ENCODE results near the gene NME1.
A peak's percentile ranks its signal among the peaks of the same experiment; 100 is the strongest.
"Not testable (repeated sequence)": the region's sequence is repeated elsewhere in the genome, so short reads cannot be mapped to it uniquely, and the experiment has no call there.

NME1 gene

DNA sequence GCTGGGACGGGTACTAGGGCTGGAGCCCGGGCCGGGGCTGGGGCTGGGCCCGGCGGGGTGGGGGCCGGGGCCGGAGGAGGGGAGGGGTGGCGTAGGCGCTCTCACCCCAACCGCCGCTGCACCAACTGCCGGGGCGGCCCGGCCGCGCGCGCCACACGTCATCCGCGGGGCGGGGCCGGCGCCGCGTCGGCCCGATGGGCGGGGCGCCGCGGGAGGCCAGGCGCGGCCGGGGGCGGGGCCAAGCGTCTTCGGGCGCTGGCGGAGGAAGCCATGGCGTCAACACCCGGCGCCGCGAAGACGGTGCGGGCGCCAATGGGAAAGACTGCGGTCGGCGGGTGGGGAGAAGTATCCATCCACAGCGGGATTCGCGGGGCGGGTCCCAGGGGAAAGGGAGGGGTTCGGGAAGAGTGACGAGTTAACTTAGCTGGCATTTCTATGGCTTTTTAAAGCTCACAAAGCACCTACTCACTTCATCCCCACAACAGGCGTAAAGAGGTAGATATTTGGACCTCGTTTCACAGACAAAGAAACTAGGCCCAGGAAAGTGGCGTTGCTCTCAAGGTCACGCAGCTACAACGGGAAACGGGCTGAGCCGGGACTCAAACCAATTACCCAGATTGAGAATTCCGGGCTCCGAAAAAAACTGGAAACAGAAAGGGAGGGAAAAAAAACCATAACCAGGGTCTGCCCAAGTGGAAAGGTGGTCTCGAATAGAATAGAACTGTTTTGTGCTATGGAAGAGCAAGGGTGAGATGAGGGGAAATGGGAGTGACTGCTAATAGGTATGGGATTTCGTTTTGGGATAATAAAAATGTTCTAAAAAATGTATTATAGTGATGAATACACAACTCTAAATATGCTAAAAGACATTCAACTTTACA, 32.4 kb upstream of the NME1 start, which contains the start of gene SPAG9:
Gene SPAG9 (minus strand): TSS at position 130 of the 881 bp plus-strand sequence. CDS start 212 bp downstream, outside the sequence.
- Histone ChIP-seq H3K36me3 (ENCODE audit: insufficient read depth, low read length) (no peaks in the 10 kb centered on the region), H3K9ac (ENCODE audit: insufficient read length) (peak within 1 kb of the TSS; percentile 89)
- peak; percentile 87 for TF ChIP-seq POLR2AphosphoS5 (IDR thresholded peaks at IDR 0.05; ENCODE audit: borderline replicate concordance, low read depth, low read length)
- no peak for TF ChIP-seq EZH2 (IDR thresholded peaks at IDR 0.05)

DNA sequence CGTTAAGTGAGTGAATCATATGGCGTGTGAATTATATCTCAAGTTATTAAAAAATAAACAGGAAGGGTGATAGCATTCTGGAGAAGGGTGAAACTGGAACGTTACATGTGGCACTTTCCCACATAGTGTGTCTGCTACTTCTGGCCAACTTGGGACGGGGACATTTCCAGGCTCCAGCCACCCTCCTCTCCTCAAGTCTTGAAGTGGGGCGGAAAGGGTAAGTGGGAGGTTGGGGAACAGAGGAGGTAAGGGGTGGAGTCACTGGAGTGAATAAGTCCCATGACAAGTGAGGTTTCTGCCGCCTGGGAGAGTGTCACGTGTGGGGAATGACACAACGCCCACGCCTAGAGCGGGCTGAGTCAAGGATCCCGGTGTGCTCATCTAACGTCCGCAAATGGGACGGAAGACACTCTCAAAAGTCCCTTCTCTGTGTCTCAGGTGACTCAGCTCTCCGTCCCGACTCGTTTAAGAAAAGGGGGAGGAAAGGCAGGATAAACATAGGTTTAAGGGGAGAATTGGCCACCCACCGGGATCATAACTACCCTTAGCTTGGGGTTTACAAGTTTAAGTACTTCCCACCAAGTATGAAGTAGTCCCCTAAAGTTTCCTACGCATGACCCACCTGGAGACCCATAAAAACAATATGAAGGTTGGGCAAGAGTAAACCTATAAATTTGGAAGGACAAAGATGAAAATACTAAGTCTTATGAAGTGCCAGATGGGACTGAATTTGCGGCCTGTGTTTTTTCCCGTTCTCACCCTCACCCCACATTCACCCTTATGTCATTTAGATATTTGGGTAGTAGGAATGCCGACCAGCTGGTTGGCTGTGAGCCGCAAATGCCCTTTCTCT, 31.5 kb upstream of the NME1 start:
- no peak for DNase-seq (ENCODE audit: low read depth, low spot score)
- Histone ChIP-seq H3K36me3 (ENCODE audit: insufficient read depth, low read length) (no peaks in the 10 kb centered on the region), H3K4me3 (peak overlapping the region; percentile 90), H3K27ac (peak overlapping the region; percentile 96), H3K9me3 (ENCODE audit: low read depth, low read length) (no peaks in the 10 kb centered on the region), H3K9ac (ENCODE audit: insufficient read length) (peak overlapping the region; percentile 89)
- TF ChIP-seq EZH2 (IDR thresholded peaks at IDR 0.05), result no peak
- no peak for TF ChIP-seq FOXP2 (optimal IDR thresholded peaks at IDR 0.05; ENCODE audit: control extremely low read depth, extremely low read length, insufficient read depth)
- peak; percentile 38; the same call in 1 of the 2 replicates for TF ChIP-seq POLR2AphosphoS5 (IDR thresholded peaks at IDR 0.05; ENCODE audit: borderline replicate concordance, low read depth, low read length)

More for the DNA sequence above, 32.4 kb upstream of the NME1 start, which contains the start of gene SPAG9:
- H3K9me3 ChIP-seq (ENCODE audit: low read depth, low read length), result no peaks in the 10 kb centered on the region
- peak within 1 kb of the TSS; percentile 96 for H3K27ac ChIP-seq
- DNase-seq (ENCODE audit: low read depth, low spot score), result peak; percentile 78
- peak within 1 kb of the TSS; percentile 96 for H3K4me3 ChIP-seq

DNA sequence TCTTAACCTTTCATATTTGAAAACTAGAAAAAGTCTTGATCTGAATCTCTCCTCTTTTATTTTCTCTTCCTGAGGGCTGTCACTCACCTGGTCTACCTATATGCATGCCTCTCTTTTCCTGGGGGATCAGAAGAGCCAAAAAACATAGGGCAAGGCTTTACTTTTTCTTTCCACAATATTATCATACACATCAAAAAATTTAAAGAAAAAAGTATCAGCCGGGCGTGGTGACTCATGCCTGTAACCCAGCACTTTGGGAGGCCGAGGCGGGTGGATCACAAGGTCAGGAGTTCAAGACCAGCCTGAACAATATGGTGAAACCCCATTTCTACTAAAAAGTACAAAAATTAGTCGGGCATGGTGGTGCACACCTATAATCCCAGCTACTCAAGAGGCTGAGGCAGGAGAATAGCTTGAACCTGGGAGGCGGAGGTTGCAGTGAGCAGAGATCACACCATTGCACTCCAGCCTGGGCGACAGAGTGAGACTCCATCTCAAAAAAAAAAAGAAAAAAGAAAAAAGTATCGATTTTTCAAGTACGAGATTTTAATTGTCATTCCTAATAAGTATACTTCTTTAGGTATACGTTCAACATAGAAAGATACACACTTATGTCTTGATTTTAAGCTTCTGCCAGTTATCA, 30.8 kb upstream of the NME1 start:
- H3K36me3 ChIP-seq (ENCODE audit: insufficient read depth, low read length); H3K4me3 ChIP-seq; DNase-seq (ENCODE audit: low read depth, low spot score); H3K9ac ChIP-seq (ENCODE audit: insufficient read length); H3K9me3 ChIP-seq (ENCODE audit: low read depth, low read length); H3K27ac ChIP-seq: not testable (repeated sequence)

DNA sequence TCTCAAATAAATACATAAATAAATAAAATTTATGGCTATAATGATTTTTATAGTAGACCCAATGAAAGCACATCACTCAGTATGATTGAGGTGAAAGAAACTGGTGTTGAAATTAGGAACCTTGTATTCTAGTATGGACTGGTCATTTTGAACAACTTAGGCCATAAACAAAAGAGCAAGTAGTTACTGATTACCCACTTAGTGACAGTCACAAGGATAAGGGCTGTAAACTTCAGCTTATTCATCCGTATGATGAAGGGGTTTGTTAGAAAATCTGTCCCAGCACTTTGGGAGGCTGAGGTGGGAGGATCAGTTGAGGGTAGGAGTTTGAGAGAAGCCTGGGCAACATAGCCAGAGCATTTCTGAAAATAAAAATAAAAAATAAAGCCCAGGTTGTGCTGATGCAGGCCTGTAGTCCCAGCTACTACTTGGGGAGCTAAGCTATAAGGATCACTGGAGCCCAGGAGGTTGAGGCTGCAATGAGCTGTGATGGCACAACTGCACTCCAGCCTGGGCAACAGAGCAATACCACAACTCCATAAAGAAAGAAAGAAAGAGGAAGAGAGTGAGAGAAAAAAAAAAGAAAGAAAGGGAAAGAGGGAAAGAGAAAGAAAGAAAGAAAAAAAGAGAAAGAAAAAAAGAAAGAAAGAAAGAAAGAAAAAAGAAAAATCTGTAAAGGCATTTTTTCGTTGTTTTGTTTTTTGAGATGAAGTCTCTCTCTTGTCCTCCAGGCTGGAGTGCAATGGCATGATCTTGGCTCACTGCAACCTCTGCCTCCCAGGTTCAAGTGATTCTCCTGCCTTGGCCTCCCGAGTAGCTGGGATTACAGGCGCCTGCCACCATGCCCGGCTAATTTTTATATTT, 28.5 kb upstream of the NME1 start:
- no peak for DNase-seq (ENCODE audit: low read depth, low spot score)
- no peak overlapping the region for H3K9ac ChIP-seq (ENCODE audit: insufficient read length)
- H3K4me3 ChIP-seq, result no peak overlapping the region
- TF ChIP-seq FOXP2 (optimal IDR thresholded peaks at IDR 0.05; ENCODE audit: control extremely low read depth, extremely low read length, insufficient read depth) (no peak), POLR2AphosphoS5 (IDR thresholded peaks at IDR 0.05; ENCODE audit: borderline replicate concordance, low read depth, low read length) (no peak), EZH2 (IDR thresholded peaks at IDR 0.05) (no peak)
- no peaks in the 10 kb centered on the region for H3K36me3 ChIP-seq (ENCODE audit: insufficient read depth, low read length)
- H3K9me3 ChIP-seq (ENCODE audit: low read depth, low read length), result no peaks in the 10 kb centered on the region
- no peak overlapping the region for H3K27ac ChIP-seq

DNA sequence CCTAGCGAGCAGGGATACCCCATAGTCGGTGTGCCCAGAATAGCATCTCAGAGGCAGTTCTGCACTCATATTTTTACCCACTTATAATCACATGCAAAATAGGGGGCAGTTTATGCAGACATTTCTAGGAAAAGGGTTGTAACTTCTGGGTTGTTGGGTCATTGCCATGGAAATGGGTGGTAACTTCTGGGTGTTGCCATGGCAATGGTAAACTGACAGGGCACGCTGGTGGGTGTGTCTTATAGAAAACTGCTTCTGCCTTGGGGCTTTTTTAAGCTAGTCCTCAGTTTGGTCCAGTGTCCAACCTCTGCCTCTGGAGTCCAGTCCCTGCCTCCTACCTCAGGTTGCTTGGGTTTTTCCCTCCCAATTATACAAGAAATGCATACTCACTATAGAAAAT, 25.3 kb upstream of the NME1 start:
- TF ChIP-seq EZH2 (IDR thresholded peaks at IDR 0.05), result no peak
- no peak for TF ChIP-seq POLR2AphosphoS5 (IDR thresholded peaks at IDR 0.05; ENCODE audit: borderline replicate concordance, low read depth, low read length)
- no peak for TF ChIP-seq FOXP2 (optimal IDR thresholded peaks at IDR 0.05; ENCODE audit: control extremely low read depth, extremely low read length, insufficient read depth)
- no peak overlapping the region for H3K9ac ChIP-seq (ENCODE audit: insufficient read length)
- no peak overlapping the region for H3K4me3 ChIP-seq
- H3K27ac ChIP-seq, result no peak overlapping the region
- DNase-seq (ENCODE audit: low read depth, low spot score), result no peak
- no peaks in the 10 kb centered on the region for H3K9me3 ChIP-seq (ENCODE audit: low read depth, low read length)
- no peaks in the 10 kb centered on the region for H3K36me3 ChIP-seq (ENCODE audit: insufficient read depth, low read length)

DNA sequence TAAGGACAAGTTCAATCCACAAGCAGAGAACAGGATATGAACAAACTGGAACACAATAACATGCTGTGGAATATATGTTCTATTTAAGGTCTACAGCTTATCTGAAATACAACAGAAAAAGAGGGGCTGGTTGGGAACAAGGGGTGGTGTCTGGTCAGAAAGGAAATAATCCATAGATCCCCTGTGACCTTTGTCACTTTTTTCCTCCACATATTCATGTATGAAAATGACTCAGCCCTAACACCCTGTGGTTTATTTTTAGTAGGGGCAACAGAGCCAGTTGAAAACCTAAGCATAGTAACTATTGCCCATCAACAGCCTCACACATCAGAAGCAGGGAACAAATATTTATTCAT, 20.4 kb upstream of the NME1 start:
- Histone ChIP-seq H3K27ac (no peak overlapping the region), H3K9me3 (ENCODE audit: low read depth, low read length) (no peaks in the 10 kb centered on the region), H3K9ac (ENCODE audit: insufficient read length) (no peak overlapping the region), H3K4me3 (no peak overlapping the region), H3K36me3 (ENCODE audit: insufficient read depth, low read length) (no peaks in the 10 kb centered on the region)
- no peak for DNase-seq (ENCODE audit: low read depth, low spot score)
- no peak for TF ChIP-seq EZH2 (IDR thresholded peaks at IDR 0.05)
- no peak for TF ChIP-seq POLR2AphosphoS5 (IDR thresholded peaks at IDR 0.05; ENCODE audit: borderline replicate concordance, low read depth, low read length)
- TF ChIP-seq FOXP2 (optimal IDR thresholded peaks at IDR 0.05; ENCODE audit: control extremely low read depth, extremely low read length, insufficient read depth), result no peak

DNA sequence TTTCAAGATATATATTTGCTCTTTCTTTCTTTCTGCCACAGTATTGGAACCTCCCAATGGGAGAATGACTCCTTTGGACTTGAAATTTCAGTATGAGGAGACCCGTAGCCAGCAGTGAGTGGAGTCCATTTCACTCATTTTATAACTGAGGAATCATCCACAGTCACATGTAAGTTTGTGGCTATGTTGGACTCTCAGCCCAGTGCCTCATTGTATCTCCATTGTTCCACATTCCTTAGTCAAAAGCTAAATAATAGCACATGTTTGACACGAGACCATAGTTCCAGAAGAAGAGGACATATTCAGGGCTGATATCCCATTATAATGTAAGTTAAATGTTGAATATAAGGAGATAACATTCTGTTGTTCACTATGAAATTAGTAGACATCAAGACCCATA, 20.0 kb upstream of the NME1 start:
- Histone ChIP-seq H3K36me3 (ENCODE audit: insufficient read depth, low read length) (no peaks in the 10 kb centered on the region), H3K4me3 (no peak overlapping the region), H3K9me3 (ENCODE audit: low read depth, low read length) (no peaks in the 10 kb centered on the region), H3K27ac (no peak overlapping the region), H3K9ac (ENCODE audit: insufficient read length) (no peak overlapping the region)
- no peak for TF ChIP-seq EZH2 (IDR thresholded peaks at IDR 0.05)
- TF ChIP-seq FOXP2 (optimal IDR thresholded peaks at IDR 0.05; ENCODE audit: control extremely low read depth, extremely low read length, insufficient read depth), result no peak
- no peak for TF ChIP-seq POLR2AphosphoS5 (IDR thresholded peaks at IDR 0.05; ENCODE audit: borderline replicate concordance, low read depth, low read length)
- no peak for DNase-seq (ENCODE audit: low read depth, low spot score)
